IMR-90 (cell line): ENCODE measurements around the gene SH3RF3. TPM values are rescaled to one million over a fixed set of nuclear protein-coding genes. Genes with fewer than 3 reads are reported as not detected.

Experiments
- ATAC-seq: fragments of 200-7000 bp; cut with Tn5 transposase; 2 replicates; pipeline ENCODE4 v1.9.1; 2020; ENCODE audit warnings: low read depth, mild to moderate bottlenecking, moderate library complexity
- BruUV-seq: library from RNA; stranded (reverse); fragments of 400-500 nt; replicated peaks from 2 replicates; lab custom pipeline; 2021; lab: Mats Ljungman, UMichigan
- CTCF ChIA-PET: fragments of 300-600 bp; formaldehyde crosslinking; extraction: SDS; loops from one replicate; lab custom pipeline; 2021; ENCODE audit warnings: antibody characterized with exemption; lab: Yijun Ruan, JAX
- POLR2A ChIA-PET: fragments of 300-600 bp; sonication (Branson Sonifier 250); formaldehyde crosslinking; loops from one replicate; lab custom pipeline; 2022; ENCODE audit warnings: antibody characterized with exemption; ENCODE audit not compliant: unreplicated experiment; lab: Charles Lee
- DNase-seq: peaks from one replicate; pipeline ENCODE4 v3.0.0; 2013
- H2AFZ ChIP-seq: replicated peaks from 2 replicates; pipeline ENCODE3; 2013; ENCODE audit warnings: low read length, mild to moderate bottlenecking; ENCODE audit not compliant: poor library complexity
- H2AK5ac ChIP-seq: 2 replicates; pipeline ENCODE4 v1.6.1; 2013; ENCODE audit warnings: low read depth, low read length, inconsistent platforms
- H2AK9ac ChIP-seq: replicated peaks from 2 replicates; pipeline ENCODE3; 2013; ENCODE audit warnings: mild to moderate bottlenecking, low read depth, low read length, moderate library complexity; ENCODE audit not compliant: poor library complexity
- H2BK120ac ChIP-seq: 2 replicates; pipeline ENCODE4 v1.6.1; 2013; ENCODE audit warnings: low read depth, low read length, inconsistent platforms
- H2BK15ac ChIP-seq: 3 replicates; pipeline ENCODE4 v1.6.1; 2013; ENCODE audit warnings: low read depth, low read length, inconsistent platforms
- H2BK20ac ChIP-seq: 2 replicates; pipeline ENCODE4 v1.6.1; 2013; ENCODE audit warnings: low read depth, mild to moderate bottlenecking, inconsistent platforms, low read length, moderate library complexity
- H2BK5ac ChIP-seq: 2 replicates; pipeline ENCODE4 v1.6.1; 2013; ENCODE audit warnings: mild to moderate bottlenecking, low read depth, low read length, inconsistent platforms; ENCODE audit not compliant: poor library complexity, severe bottlenecking
- H3K14ac ChIP-seq: replicated peaks from 2 replicates; pipeline ENCODE4 v1.6.1; 2013; ENCODE audit warnings: low read depth, low read length, inconsistent platforms
- H3K18ac ChIP-seq: 2 replicates; pipeline ENCODE4 v1.6.1; 2013; ENCODE audit warnings: low read depth, low read length, control low read depth
- H3K23ac ChIP-seq: 2 replicates; pipeline ENCODE4 v1.6.1; 2013; ENCODE audit warnings: low read depth, low read length, inconsistent platforms
- H3K27ac ChIP-seq: 2 replicates; pipeline ENCODE4 v1.5.1; 2013; ENCODE audit warnings: mild to moderate bottlenecking, control low read depth, low read length; ENCODE audit not compliant: insufficient read depth
- H3K27me3 ChIP-seq: 2 replicates; pipeline ENCODE4 v1.6.1; 2013; ENCODE audit warnings: low read length; ENCODE audit not compliant: control insufficient read depth, insufficient read depth
- H3K36me3 ChIP-seq: 2 replicates; pipeline ENCODE4 v1.6.1; 2013; ENCODE audit warnings: low read length, mixed read lengths; ENCODE audit not compliant: control insufficient read depth, insufficient read depth
- H3K4ac ChIP-seq: 2 replicates; pipeline ENCODE4 v1.6.1; 2013; ENCODE audit warnings: low read depth, low read length, inconsistent platforms
- H3K4me1 ChIP-seq: 2 replicates; pipeline ENCODE4 v1.6.1; 2013; ENCODE audit warnings: low read length, mixed read lengths; ENCODE audit not compliant: control insufficient read depth, insufficient read depth
- H3K4me2 ChIP-seq: 2 replicates; pipeline ENCODE4 v1.6.1; 2013; ENCODE audit warnings: low read depth, mild to moderate bottlenecking, control low read depth, low read length, moderate library complexity
- H3K4me3 ChIP-seq: 2 replicates; pipeline ENCODE4 v1.5.1; 2013; ENCODE audit warnings: low read depth, mild to moderate bottlenecking, control low read depth, low read length, moderate library complexity; ENCODE audit not compliant: insufficient read depth
- H3K56ac ChIP-seq: 2 replicates; pipeline ENCODE4 v1.6.1; 2013; ENCODE audit warnings: low read length, inconsistent platforms; ENCODE audit not compliant: insufficient read depth; ENCODE audit errors: extremely low read depth
- H3K79me1 ChIP-seq, 2 experiments: 2 replicates each; pipeline ENCODE4 v1.6.1; 2013; ENCODE audit warnings: low read length in 2 of 2, inconsistent platforms in 1 of 2, low read depth in 1 of 2
- H3K9ac ChIP-seq: 2 replicates; pipeline ENCODE4 v1.6.1; 2013; ENCODE audit warnings: low read depth, low read length, control low read depth
- H3K9me1 ChIP-seq: 2 replicates; pipeline ENCODE4 v1.6.1; 2013; ENCODE audit warnings: low read length, inconsistent platforms; ENCODE audit not compliant: insufficient read depth
- H3K9me3 ChIP-seq: 2 replicates; pipeline ENCODE4 v1.6.1; 2013; ENCODE audit warnings: low read length; ENCODE audit not compliant: control insufficient read depth, insufficient read depth
- H4K20me1 ChIP-seq: 2 replicates; pipeline ENCODE4 v1.6.1; 2013; ENCODE audit warnings: low read length, inconsistent platforms; ENCODE audit not compliant: insufficient read depth
- H4K5ac ChIP-seq: 2 replicates; pipeline ENCODE4 v1.6.1; 2013; ENCODE audit warnings: mild to moderate bottlenecking, low read depth, low read length, control low read depth
- H4K8ac ChIP-seq, 2 experiments: 2 replicates each; pipeline ENCODE4 v1.6.1; 2013; ENCODE audit warnings: low read depth in 2 of 2, low read length in 2 of 2, control low read depth in 1 of 2, inconsistent platforms in 1 of 2
- H4K91ac ChIP-seq: 2 replicates; pipeline ENCODE4 v1.6.1; 2013; ENCODE audit warnings: low read depth, low read length, inconsistent platforms; ENCODE audit not compliant: insufficient read depth
- CHD1 ChIP-seq: IDR thresholded peaks from 2 replicates; pipeline ENCODE4 v1.6.1; 2012; ENCODE audit warnings: low read depth, low read length, improper control_type of control experiment
- MAFK ChIP-seq: IDR thresholded peaks from 2 replicates; pipeline ENCODE4 v1.6.1; 2012; ENCODE audit warnings: low read depth, low read length, improper control_type of control experiment
- dilution Hi-C: fragments of 300-500 bp; cut with HindIII; formaldehyde crosslinking; loops from one replicate; pipeline ENCODE4 v1.14.3; 2018; ENCODE audit warnings: low sequenced_read_pairs; ENCODE audit not compliant: unreplicated experiment
- in situ Hi-C: fragments of 300-500 bp; cut with MboI; formaldehyde crosslinking; loops from 3 replicates; pipeline ENCODE4 v1.14.3; 2019; ENCODE audit warnings: low sequenced_read_pairs, inconsistent platforms, mixed read lengths
- intact Hi-C: fragments of 100-400 bp; cut with micrococcal nuclease; formaldehyde crosslinking; loops from 2 replicates; pipeline ENCODE4 v1.10.0; 2022
- polyA plus RNA-seq, 3 experiments: library from polyadenylated mRNA; depleted of rRNA; stranded (reverse); fragments of >200 nt; gene quantifications; 2 replicates each; pipeline ENCODE4 v1.2.3, GENCODE V29; 2012; ENCODE audit warnings: low replicate concordance in 1 of 3
- total RNA-seq: library from RNA; depleted of rRNA; stranded (reverse); fragments of >200 nt; gene quantifications from 2 replicates; pipeline ENCODE4 v1.2.3, GENCODE V29; 2012
- TF ChIP-seq, protein P1 (sequence below): conservative IDR thresholded peaks from 2 replicates; pipeline ENCODE4 v1.5.1; 2012; ENCODE audit warnings: mild to moderate bottlenecking, low read depth, low read length, improper control_type of control experiment

SH3RF3 gene
- total and polyA plus RNA-seq, 2 of the 4 experiments (the other 2 are of a cell fraction), result 3.4 to 5.3 TPM

GRCh38 chr2:109243526-109244303 is 114.7 kb downstream of the SH3RF3 start (continued):
- TF ChIP-seq, protein P1, sequence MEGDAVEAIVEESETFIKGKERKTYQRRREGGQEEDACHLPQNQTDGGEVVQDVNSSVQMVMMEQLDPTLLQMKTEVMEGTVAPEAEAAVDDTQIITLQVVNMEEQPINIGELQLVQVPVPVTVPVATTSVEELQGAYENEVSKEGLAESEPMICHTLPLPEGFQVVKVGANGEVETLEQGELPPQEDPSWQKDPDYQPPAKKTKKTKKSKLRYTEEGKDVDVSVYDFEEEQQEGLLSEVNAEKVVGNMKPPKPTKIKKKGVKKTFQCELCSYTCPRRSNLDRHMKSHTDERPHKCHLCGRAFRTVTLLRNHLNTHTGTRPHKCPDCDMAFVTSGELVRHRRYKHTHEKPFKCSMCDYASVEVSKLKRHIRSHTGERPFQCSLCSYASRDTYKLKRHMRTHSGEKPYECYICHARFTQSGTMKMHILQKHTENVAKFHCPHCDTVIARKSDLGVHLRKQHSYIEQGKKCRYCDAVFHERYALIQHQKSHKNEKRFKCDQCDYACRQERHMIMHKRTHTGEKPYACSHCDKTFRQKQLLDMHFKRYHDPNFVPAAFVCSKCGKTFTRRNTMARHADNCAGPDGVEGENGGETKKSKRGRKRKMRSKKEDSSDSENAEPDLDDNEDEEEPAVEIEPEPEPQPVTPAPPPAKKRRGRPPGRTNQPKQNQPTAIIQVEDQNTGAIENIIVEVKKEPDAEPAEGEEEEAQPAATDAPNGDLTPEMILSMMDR, result no peak

GRCh38 chr2:109244304-109244582 is 115.2 kb downstream of the SH3RF3 start:
- H2AK5ac ChIP-seq, result peak overlapping the region; percentile 77; the same call in 1 of the 2 replicates
- H3K9me1 ChIP-seq, result peaks cover 42% of the 10 kb centered on the region
- dilution Hi-C loops (no loop called here), intact Hi-C loops (loop anchor here (5.0 kb wide), 2 partner anchors 72 to 73 kb away; no protein-coding TSS in a partner anchor), in situ Hi-C loops (no loop called here)
- 0 out of 4 replicates have a peak overlapping the region, but pooled peaks of 1 of the 2 experiments have one; percentile 17 for H4K8ac ChIP-seq
- BruUV-seq, result no TSS peak
- no peak overlapping the region; the same call in 2 of the 3 replicates for H2BK15ac ChIP-seq
- H3K9ac ChIP-seq, result no peak overlapping the region
- H3K23ac ChIP-seq, result 0 out of 2 replicates have a peak overlapping the region, but pooled peaks have one; percentile 72
- H3K4me3 ChIP-seq, result no peak overlapping the region
- peaks cover 41% of the 10 kb centered on the region for H3K4me1 ChIP-seq
- peaks cover 25% of the 10 kb centered on the region for H4K20me1 ChIP-seq
- TF ChIP-seq CHD1, result no peak
- TF ChIP-seq, protein P1, result no peak
- no peak for TF ChIP-seq MAFK
- no peaks in the 10 kb centered on the region for H3K27me3 ChIP-seq
- no peak overlapping the region; the same call in 1 of the 2 replicates for H3K14ac ChIP-seq
- ATAC-seq, result no peak
- POLR2A ChIA-PET, result no interaction called here
- peaks cover 58 to 86% of the 10 kb centered on the region in 2 experiments for H3K79me1 ChIP-seq
- H3K27ac ChIP-seq, result no peak overlapping the region
- H3K36me3 ChIP-seq, result no peaks in the 10 kb centered on the region
- DNase-seq, result no peak
- no peak overlapping the region; the same call in 1 of the 2 replicates for H3K4ac ChIP-seq
- no peak overlapping the region for H2AK9ac ChIP-seq
- no peak overlapping the region for H2BK20ac ChIP-seq
- H3K56ac ChIP-seq, result no peak overlapping the region
- no peak overlapping the region for H2BK5ac ChIP-seq
- H4K5ac ChIP-seq, result no peak overlapping the region
- no peak overlapping the region for H3K4me2 ChIP-seq
- no peaks in the 10 kb centered on the region for H3K9me3 ChIP-seq
- H2AFZ ChIP-seq, result no peak overlapping the region
- H4K91ac ChIP-seq, result no peak overlapping the region
- no peak overlapping the region for H2BK120ac ChIP-seq
- no peak overlapping the region for H3K18ac ChIP-seq
- CTCF ChIA-PET, result no interaction called here
